Stimulated activated CD4-positive, alpha-beta T cell treated with anti-CD3 and anti-CD28 coated beads, Interleukin-15, amount 100 ng/mL, for 48 hours (primary cell): ENCODE results near the gene KIAA1755.

ENCODE experiments used
- DNase-seq, 2 donors: peaks; one replicate each; pipeline ENCODE4 v3.0.0-alpha.2; 2020; ENCODE audit warnings: low read depth in 2 of 2

The KIAA1755 gene

GRCh38 chr20:38241201-38241600 lies 19.3 kb downstream of the KIAA1755 start:
- no peak for DNase-seq

DNA sequence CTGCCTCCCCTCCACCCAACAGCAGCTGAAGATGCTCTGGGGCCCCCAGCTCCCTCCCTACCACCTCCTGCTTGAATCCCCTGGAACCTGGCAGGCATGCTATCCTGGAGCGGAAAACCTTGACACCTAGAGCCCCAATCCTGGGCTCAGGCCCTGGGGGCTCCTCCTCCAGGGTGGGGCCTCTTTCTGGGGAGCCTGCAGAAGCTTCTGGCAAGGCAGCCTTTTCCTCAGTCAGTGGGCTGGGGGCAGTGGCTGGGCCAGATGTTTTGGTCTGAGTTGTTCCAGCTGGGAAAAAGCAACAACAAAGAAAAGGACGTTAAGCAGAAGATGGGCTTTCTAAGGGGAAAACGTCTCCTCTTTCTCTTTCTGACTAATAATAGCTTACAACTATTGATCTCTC lies 21.1 kb downstream of the KIAA1755 start:
- no peak for DNase-seq

DNA sequence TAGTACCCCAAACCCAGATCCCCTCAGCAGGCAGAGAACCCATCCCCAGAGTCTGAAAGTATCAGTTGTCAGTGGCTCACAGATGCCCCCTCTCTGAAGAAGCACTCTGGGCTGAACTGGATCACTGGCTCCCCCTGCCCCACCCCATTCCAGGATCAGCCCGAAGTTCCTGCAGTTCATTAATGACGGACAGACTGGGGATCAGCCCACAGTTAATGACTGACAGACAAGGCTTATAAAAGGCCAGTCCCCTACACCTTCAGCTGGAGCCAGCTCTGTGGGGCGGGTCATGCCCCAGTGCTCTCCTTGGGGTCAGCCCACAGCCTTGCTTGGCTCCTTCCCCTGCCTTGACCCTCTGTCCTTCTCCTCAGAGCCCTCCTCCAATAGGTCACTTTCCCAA lies 21.7 kb downstream of the KIAA1755 start:
- DNase-seq, result no peak

GRCh38 chr20:38237381-38237780 lies 23.2 kb downstream of the KIAA1755 start:
- no peak for DNase-seq

- DNase-seq, result no peak
Measured at GRCh38 chr20:38231531-38232121, 28.9 kb downstream of the KIAA1755 start.

GRCh38 chr20:38230957-38231526 lies 29.5 kb downstream of the KIAA1755 start:
- no peak for DNase-seq

DNA sequence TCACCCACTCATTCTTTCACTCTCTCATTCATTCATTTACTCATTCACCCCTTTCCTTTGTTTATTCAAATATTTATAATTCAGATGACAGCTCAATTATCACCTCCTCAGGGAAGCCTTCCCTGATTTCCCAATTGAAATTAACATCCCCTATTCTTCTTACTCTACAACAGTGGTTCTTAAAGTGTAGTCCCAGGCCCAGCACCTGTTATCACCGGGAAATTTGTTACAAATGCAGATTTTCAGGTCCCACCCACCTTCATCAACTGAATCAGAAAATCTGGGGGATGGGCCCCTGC lies 30.3 kb downstream of the KIAA1755 start:
- no peak for DNase-seq

DNA sequence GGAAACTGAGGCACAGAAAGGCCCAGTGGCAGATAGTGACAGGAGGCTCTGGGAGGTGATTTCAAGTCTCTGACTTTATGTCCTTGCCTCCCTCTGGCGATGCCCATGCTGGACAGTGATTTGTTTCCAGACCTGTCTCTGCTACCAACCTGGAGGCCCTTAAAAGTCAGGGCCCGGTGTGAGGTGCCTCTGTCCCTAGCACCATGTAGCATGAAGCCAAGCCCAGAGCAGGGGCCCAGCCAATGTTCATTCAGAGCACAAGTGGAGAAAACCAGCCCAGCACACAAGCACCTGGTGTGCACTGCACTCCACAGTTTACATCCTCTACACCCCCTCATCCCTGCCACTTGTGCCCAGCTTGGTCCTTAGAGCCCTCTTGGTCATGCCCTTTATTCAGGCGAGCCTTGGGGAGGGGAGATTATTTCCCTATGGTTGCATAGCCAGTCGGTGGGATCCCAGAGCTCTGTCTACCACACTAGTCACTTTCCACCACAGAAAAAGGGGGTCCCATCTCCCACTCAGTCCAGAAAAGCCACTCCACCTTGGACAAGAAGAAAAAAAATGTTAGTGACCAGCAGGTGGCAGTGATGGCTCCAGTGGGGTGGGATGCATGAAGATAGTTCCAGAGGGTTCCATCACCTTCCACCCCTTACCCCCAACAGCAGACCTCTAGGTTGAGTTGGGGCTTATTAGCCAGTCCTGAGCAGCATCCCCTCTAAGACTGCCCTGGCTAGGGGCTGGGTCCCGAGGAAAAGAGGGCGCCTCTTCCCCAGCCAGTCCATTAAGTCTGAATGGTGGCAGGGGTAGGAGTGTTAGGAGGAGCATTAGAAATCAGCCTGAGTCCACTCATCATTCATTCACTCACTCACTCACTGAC lies 30.9 kb downstream of the KIAA1755 start:
- DNase-seq, result no peak

GRCh38 chr20:38228436-38228835 lies 32.1 kb downstream of the KIAA1755 start:
- DNase-seq, result no peak

GRCh38 chr20:38227420-38228360 lies 32.8 kb downstream of the KIAA1755 start:
- DNase-seq, result no peak

DNA sequence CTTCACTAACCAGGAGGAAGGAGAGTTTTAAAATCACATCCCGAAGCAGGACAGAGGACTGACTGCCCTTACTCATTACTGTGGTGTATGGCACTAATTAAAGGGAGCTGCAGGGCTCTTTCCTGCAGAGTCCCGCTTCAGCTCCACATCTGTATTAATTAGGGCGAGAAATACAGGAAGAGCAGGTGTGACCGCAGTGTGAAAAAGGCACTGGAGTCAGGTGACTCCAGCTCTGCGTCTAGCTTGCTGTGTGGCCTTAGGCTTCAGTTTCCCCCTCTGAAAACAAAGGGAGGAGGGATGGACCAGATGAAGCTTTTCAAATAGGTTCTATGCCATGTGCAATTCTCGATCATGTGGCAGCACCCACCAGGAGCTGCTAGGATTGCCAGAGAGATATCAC lies 34.0 kb downstream of the KIAA1755 start:
- no peak for DNase-seq

DNA sequence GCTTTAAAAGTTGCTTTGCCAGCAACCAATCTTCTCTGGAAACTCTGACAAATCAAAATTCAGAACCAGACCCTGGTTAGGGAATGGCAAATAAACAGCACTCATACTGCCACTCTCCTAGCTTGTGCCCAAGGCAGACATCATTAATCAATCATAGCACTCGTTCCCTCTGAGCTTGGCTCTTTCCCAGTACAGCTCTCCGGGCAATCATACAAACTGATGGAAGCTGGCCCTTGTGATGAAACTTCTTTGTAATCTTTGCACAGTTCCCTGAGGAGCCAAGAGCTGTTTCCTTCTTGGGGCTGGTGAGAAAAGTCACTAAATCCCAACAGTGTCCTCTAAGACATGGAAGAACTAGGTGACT lies 34.7 kb downstream of the KIAA1755 start:
- DNase-seq, result no peak

GRCh38 chr20:38225240-38225899 lies 35.2 kb downstream of the KIAA1755 start:
- DNase-seq, result no peak

- no peak for DNase-seq
Measured at GRCh38 chr20:38224531-38224930, 36.0 kb downstream of the KIAA1755 start.

GRCh38 chr20:38223743-38224100 lies 36.8 kb downstream of the KIAA1755 start:
- DNase-seq, result no peak

GRCh38 chr20:38222923-38223742 lies 37.4 kb downstream of the KIAA1755 start:
- DNase-seq, result no peak

- DNase-seq, result peak; percentile 32 to 53
Measured at GRCh38 chr20:38222231-38222922, 38.2 kb downstream of the KIAA1755 start.

GRCh38 chr20:38221119-38221589 lies 39.4 kb downstream of the KIAA1755 start:
- DNase-seq, result peak; percentile 45 to 63

- DNase-seq, result no peak
Measured at GRCh38 chr20:38220587-38221118, 39.9 kb downstream of the KIAA1755 start.
